HG03342 (cell line): ENCODE data around the gene TAF11L12.
"Not testable (repeated sequence)": the region's sequence is repeated elsewhere in the genome, so short reads cannot be mapped to it uniquely, and the experiment has no call there.

Experiments used
- ATAC-seq: cut with Tn5 transposase; IDR thresholded peaks from one replicate; pipeline ENCODE4 v1.9.1; 2021; ENCODE audit warnings: mild to moderate bottlenecking, moderate library complexity; ENCODE audit not compliant: unreplicated experiment

Gene TAF11L12

DNA sequence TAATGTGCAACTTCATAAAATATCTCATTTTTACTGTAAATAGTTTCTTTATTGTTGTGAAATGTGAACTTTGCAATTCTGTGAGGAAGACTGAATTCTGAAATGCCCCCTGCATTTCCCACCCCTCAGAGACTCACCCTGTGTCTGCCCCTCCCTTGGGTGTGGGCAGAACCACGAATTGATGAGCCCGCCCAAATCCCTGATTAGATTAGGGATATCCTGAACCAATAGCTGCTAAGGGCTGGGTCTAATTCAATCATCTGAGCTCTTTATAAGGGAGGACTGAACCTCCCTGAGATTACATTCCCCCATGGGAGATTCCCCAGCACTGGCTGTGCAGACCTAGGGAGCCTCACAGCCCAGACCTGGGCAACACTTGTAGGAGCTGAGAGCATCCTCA, at the start of gene TAF11L12:
Gene TAF11L12 (plus strand): TSS at position 301 of the 400 bp plus-strand sequence.
- ATAC-seq = not testable (repeated sequence)

DNA sequence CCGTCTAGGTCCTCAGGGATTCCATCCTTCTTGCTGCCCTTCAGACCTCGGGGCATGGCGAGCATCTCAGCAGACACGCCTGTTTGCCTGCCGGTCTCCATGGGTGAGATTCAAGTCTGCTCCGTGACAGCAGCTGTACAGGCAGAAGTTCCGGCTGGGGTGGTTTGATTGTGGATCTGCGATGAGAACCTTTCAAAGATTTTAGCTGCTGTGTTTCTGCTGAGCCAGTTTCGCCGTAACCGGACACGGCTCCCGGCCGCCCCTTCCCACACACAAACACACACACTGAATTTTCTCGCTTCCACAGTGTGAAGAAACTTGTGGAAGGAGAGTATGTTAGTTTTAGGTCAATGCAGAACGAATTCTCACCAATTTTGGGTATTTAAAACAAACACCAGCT, 24.5 kb upstream of the TAF11L12 start, which contains the start of gene TAF11L7:
Gene TAF11L7 (minus strand): TSS at position 101 of the 400 bp plus-strand sequence.
- not testable (repeated sequence) for ATAC-seq

DNA sequence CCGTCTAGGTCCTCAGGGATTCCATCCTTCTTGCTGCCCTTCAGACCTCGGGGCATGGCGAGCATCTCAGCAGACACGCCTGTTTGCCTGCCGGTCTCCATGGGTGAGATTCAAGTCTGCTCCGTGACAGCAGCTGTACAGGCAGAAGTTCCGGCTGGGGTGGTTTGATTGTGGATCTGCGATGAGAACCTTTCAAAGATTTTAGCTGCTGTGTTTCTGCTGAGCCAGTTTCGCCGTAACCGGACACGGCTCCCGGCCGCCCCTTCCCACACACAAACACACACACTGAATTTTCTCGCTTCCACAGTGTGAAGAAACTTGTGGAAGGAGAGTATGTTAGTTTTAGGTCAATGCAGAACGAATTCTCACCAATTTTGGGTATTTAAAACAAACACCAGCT, 19.3 kb upstream of the TAF11L12 start, which contains the start of gene TAF11L8:
Gene TAF11L8 (minus strand): TSS at position 101 of the 400 bp plus-strand sequence.
- not testable (repeated sequence) for ATAC-seq

DNA sequence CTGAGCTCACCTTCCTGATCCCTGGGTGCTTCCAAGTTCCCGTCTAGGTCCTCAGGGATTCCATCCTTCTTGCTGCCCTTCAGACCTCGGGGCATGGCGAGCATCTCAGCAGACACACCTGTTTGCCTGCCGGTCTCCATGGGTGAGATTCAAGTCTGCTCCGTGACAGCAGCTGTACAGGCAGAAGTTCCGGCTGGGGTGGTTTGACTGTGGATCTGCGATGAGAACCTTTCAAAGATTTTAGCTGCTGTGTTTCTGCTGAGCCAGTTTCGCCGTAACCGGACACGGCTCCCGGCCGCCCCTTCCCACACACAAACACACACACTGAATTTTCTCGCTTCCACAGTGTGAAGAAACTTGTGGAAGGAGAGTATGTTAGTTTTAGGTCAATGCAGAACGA, 15.9 kb upstream of the TAF11L12 start, which contains the start of gene TAF11L9:
Gene TAF11L9 (minus strand): TSS at position 140 of the 400 bp plus-strand sequence.
- not testable (repeated sequence) for ATAC-seq

DNA sequence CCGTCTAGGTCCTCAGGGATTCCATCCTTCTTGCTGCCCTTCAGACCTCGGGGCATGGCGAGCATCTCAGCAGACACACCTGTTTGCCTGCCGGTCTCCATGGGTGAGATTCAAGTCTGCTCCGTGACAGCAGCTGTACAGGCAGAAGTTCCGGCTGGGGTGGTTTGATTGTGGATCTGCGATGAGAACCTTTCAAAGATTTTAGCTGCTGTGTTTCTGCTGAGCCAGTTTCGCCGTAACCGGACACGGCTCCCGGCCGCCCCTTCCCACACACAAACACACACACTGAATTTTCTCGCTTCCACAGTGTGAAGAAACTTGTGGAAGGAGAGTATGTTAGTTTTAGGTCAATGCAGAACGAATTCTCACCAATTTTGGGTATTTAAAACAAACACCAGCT, 12.5 kb upstream of the TAF11L12 start, which contains the start of gene TAF11L10:
Gene TAF11L10 (minus strand): TSS at position 101 of the 400 bp plus-strand sequence.
- ATAC-seq = not testable (repeated sequence)

DNA sequence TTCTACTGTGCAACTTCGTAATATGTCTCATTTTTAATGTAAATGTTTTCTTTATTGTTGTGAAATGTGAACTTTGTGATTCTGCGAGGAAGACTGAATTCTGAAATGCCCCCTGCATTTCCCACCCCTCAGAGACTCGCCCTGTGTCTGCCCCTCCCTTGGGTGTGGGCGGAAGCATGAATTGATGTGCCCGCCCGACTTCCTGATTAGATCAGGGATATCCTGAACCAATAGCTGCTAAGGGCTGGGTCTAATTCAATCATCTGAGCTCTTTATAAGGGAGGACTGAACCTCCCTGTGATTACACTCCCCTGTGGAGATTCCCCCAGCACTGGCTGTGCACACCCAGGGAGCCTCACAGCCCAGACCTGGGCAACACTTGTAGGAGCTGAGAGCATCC, 6.3 kb upstream of the TAF11L12 start, which contains the start of gene TAF11L11:
Gene TAF11L11 (plus strand): TSS at position 304 of the 400 bp plus-strand sequence.
- not testable (repeated sequence) for ATAC-seq

DNA sequence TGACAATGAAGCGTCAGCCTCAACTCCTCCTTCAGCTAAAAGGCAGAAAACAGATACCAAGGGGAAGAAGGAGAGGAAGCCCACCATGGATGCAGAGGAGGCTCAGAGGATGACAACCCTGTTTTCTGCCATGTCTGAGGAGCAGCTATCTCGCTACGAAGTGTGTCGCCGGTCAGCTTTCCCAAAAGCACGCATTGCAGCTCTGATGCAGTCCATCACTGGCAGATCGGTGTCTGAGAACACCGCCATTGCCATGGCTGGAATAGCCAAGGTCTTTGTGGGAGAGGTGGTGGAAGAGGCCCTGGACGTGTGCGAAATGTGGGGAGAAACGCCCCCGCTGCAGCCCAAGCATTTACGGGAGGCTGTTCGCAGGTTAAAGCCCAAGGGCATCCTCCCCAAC, 5.2 kb upstream of the TAF11L12 start:
- no peak for ATAC-seq

DNA sequence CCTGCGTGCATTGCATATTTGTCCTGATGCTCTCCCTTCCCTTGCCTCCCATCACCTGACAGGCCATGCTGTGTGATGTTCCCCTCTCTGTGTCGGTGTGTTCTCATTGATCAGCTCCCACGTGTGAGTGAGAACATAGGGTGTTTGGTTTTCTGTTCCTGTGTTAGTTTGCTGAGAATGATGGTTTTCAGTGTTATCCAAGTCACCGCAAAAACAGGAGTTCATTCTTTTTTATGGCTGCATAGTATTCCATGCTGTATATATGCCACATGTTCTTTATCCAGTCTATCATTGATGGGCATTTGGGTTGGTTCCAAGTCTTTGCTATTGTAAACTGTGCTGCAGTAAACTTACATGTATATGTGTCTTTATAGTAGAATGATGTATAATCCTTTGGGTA, 2.7 kb upstream of the TAF11L12 start:
- ATAC-seq = not testable (repeated sequence)

DNA sequence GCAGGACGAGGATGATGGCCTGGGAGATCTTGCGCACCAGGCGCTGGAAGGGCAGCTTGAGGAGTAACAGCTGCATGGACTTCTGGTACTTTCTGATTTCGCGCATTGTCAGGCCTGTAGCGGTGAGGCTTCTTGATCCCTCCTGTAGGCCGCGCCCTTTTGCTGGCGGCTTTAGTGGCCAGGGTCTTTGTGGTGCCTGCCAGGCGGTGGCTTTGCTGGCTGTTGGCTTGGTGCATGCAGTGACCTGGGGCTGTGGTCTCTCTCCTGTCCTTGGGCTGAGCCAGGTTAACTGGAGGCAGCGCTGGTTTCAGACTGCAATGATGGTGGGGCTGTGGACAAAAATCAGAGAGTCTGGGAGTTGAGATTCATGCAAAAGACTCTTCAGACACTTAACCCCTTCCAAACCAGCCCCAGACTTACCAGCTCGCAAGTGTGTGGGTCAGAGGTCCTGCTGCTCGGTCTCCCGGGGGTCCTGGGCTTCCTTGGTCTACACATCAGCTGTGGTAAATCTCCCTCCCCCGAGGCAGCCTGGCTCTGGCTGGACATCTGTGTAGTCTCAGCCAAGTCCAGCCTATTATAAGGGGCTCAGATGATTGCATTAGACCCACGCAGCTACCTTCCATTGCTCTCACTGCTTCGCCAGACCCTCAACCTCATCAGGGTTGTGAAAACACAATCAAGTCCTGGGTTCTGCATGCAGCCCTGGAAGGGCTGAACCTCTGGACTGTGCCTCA, 4.8 kb downstream of the TAF11L12 start:
- ATAC-seq = no peak

DNA sequence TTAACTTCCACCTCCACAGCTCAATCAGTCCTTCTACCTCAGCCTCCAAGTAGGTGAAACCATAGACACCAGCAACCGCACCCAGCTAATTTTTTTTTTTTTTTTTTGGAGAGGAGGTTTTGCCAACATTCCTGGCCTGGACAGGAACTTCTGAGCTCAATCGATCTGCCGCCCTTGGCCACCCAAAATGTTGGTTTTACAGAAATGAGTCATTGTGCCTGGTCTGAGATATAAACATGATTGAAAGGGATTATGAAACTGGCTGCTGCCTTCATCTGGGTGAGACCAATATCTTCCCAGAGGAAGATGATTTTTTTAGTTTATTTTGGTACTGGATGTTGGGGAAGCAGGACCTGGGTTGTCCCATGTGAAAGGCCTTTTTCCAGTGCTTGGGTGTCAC, 9.2 kb downstream of the TAF11L12 start:
- no peak for ATAC-seq

DNA sequence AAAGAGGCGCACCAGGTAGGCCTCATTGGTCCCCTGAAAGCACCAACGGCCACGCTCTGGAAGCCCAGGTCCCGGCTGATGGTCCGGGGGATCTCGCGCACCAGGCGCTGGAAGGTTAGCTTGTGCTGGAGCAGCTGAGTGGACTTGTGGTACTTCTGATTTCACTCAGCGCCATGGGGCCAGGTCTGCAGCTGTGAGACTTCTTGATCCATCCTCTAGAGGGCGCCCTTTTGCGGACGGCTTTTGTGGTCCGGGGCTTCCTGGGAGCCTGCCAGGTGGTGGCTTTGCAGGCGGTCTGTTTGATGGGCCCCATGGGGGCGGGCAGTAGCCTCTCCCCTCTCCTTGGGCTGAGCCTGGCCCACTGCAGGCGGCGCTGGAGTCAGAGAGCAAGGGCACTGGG, 10.4 kb downstream of the TAF11L12 start:
- ATAC-seq = no peak

DNA sequence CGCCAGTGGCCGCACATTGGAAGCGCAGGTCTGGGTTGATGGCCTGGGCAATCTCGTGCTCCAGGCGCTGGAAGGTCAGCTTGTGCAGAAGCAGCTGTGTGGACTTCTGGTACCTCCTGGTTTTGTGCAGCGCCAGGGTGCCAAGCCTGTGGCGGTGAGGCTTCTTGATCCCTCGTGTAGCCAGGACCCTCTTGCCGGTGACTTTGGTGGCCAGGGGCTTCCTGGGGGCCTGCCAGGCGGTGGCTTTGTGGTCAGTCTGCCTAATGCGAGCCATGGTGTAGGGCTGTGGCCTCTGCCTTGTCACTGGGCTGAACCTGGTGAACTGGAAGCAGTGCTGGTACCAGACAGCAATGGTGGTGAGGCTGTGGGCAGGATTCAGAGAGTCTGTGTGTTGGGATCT, 15.5 kb downstream of the TAF11L12 start:
- no peak for ATAC-seq

DNA sequence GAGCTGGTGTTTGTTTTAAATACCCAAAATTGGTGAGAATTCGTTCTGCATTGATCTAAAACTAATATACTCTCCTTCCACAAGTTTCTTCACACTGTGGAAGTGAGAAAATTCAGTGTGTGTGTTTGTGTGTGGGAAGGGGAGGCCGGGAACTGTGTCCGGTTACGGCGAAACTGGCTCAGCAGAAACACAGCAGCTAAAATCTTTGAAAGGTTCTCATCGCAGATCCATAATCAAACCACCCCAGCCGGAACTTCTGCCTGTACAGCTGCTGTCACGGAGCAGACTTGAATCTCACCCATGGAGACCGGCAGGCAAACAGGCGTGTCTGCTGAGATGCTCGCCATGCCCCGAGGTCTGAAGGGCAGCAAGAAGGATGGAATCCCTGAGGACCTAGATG, 21.6 kb downstream of the TAF11L12 start, which contains the start of gene TAF11L13:
Gene TAF11L13 (plus strand): TSS at position 301 of the 400 bp plus-strand sequence.
- ATAC-seq = not testable (repeated sequence)

DNA sequence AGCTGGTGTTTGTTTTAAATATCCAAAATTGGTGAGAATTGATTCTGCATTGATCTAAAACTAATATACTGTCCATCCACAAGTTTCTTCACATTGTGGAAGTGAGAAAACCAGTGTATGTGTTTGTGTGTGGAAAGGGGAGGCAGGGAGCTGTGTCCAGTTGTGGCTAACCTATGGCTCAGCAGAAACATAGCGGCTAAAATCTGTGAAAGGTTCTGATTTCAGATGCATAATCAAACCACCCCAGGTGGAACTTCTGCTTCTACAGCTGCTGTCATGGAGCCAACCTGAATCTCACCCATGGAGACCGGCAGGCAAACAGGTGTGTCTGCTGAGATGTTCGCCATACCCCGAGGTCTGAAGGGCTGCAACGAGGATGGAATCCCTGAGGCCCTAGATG, 24.0 kb downstream of the TAF11L12 start, which contains the start of gene TAF11L14:
Gene TAF11L14 (plus strand): TSS at position 301 of the 400 bp plus-strand sequence.
- no peak for ATAC-seq

DNA sequence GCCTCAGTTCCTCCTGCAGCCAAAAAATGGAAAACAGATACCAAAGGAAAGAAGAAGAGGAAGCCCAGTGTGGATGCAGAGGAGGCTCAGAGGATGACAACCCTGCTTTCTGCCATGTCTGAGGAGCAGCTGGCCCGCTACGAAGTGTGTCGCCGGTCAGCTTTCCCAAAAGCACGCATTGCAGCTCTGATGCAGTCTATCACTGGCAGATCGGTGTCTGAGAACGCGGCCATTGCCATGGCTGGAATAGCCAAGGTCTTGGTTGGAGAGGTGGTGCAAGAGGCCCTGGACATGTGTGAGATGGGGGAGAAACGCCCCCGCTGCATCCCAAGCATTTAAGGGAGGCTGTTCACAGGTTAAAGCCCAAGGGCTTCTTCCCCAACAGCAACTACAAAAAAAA, 39.0 kb downstream of the TAF11L12 start:
- ATAC-seq = not testable (repeated sequence)

DNA sequence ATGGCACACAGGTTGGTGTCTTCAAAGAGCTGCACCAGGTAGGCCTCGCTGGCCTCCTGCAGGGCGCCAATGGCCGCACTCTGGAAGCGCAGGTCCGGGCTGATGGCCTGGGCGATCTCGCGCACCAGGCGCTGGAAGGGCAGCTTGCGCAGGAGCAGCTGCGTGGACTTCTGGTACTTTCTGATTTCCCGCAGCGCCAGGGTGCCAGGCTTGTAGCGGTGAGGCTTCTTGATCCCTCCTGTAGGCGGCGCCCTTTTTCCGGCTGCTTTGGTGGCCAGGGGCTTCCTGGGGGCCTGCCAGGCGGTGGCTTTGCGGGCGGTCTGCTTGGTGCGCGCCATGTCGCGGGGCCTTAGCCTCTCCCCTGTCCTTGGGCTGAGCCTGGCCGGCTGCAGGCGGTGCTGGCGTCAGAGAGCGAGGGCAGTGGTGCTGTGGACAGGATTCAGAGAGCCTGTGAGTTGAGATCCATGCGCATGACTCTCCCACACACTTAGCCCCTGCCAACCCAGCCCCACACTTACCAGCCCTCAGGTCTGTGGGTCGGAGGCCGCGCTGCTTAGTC, 45.1 kb downstream of the TAF11L12 start:
- not testable (repeated sequence) for ATAC-seq

DNA sequence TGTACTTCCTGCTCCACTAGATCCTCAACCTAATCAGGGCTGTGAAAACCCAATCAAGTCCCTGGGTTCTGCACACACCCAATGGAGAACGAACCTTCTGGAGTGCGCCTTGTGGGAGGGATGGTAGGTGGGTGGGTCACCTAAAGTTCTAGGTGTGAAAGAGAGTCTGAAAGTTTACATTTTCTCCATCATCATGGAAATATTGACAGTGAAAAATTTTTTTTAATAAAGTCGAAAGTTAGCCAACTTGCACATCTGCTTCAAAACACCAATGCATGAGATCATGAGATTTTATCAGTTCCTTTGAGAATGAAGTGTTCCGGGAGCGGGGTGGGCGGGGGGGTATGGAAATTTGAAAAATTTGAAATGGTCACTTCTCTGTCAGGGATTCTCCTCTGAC, 45.7 kb downstream of the TAF11L12 start:
- no peak for ATAC-seq
